GM12892 (cell line): ENCODE measurements around the gene C3orf52.

Experiments used
- POLR2A ChIP-seq: IDR thresholded peaks from 2 replicates; pipeline ENCODE4 v1.6.1; 2011; ENCODE audit warnings: low read depth, low read length, control low read depth
- POLR2AphosphoS5 ChIP-seq: IDR thresholded peaks from 2 replicates; pipeline ENCODE4 v1.6.1; 2011; ENCODE audit warnings: low read depth, low read length, control low read depth
- TAF1 ChIP-seq: IDR thresholded peaks from 2 replicates; pipeline ENCODE4 v1.6.1; 2011; ENCODE audit warnings: low read depth, mild to moderate bottlenecking, control low read depth, low read length, borderline replicate concordance

GRCh38 chr3:112115161-112115739 is 29.1 kb downstream of the C3orf52 start:
- peak; percentile 44; the same call in 1 of the 2 replicates for TF ChIP-seq POLR2AphosphoS5
- peak; percentile 66 for TF ChIP-seq POLR2A
- TF ChIP-seq TAF1: no peak
